Fibroblast of lung (primary cell): Measurements from ENCODE around the gene KDM6B. TPM values are rescaled to one million over a fixed set of nuclear protein-coding genes. Genes with fewer than 3 reads are reported as not detected.

Source experiments
- DNase-seq, 2 donors: peaks; one replicate each; pipeline versions ENCODE4 v3.0.0 to v3.0.0-alpha.2; 2010; ENCODE audit warnings: low read depth in 2 of 2
- H2AFZ ChIP-seq: 2 replicates; pipeline ENCODE4 v1.5.1; 2012; ENCODE audit warnings: low read length, control low read depth, inconsistent platforms
- H3K27ac ChIP-seq: 2 replicates; pipeline ENCODE4 v1.5.1; 2011; ENCODE audit warnings: low read length, control low read depth; ENCODE audit not compliant: insufficient read depth
- H3K27me3 ChIP-seq: 2 replicates; pipeline ENCODE4 v1.5.1; 2011; ENCODE audit warnings: mild to moderate bottlenecking, low read length; ENCODE audit not compliant: control insufficient read depth, insufficient read depth
- H3K36me3 ChIP-seq: 2 replicates; pipeline ENCODE4 v1.5.1; 2011; ENCODE audit warnings: low read length; ENCODE audit not compliant: control insufficient read depth, insufficient read depth
- H3K4me1 ChIP-seq: 2 replicates; pipeline ENCODE4 v1.5.1; 2011; ENCODE audit warnings: low read length; ENCODE audit not compliant: control insufficient read depth, insufficient read depth; ENCODE audit errors: extremely low read depth
- H3K4me2 ChIP-seq: 2 replicates; pipeline ENCODE4 v1.5.1; 2011; ENCODE audit warnings: low read length, control low read depth; ENCODE audit not compliant: insufficient read depth; ENCODE audit errors: extremely low read depth
- H3K4me3 ChIP-seq, 4 experiments: fragments of 200-600 bp in 1 of 4; sonication (generic) in 1 of 4; replicated peaks in 1 of 4; 2 replicates each; pipeline ENCODE4 v1.5.1; 2011 to 2016; ENCODE audit warnings: low read length in 4 of 4, low read depth in 3 of 4, mild to moderate bottlenecking in 3 of 4, control low read depth in 2 of 4, inconsistent platforms in 1 of 4, mixed read lengths in 1 of 4; ENCODE audit not compliant: insufficient read depth in 1 of 4; ENCODE audit errors: control extremely low read depth in 1 of 4
- H3K79me2 ChIP-seq: 2 replicates; pipeline ENCODE4 v1.5.1; 2012; ENCODE audit warnings: mild to moderate bottlenecking, low read length, inconsistent platforms; ENCODE audit not compliant: control insufficient read depth, insufficient read depth
- H3K9ac ChIP-seq: 2 replicates; pipeline ENCODE4 v1.5.1; 2011; ENCODE audit warnings: mild to moderate bottlenecking, low read length, control low read depth; ENCODE audit not compliant: insufficient read depth
- H3K9me3 ChIP-seq: 2 replicates; pipeline ENCODE4 v1.5.1; 2012; ENCODE audit warnings: low read depth, low read length; ENCODE audit not compliant: control insufficient read depth, insufficient read depth
- H4K20me1 ChIP-seq: 2 replicates; pipeline ENCODE4 v1.5.1; 2011; ENCODE audit warnings: low read length; ENCODE audit not compliant: control insufficient read depth, insufficient read depth; ENCODE audit errors: extremely low read depth
- EZH2 ChIP-seq: IDR thresholded peaks from 2 replicates; pipeline ENCODE4 v1.5.1; 2012; ENCODE audit warnings: low read length, control low read depth, mild to moderate bottlenecking; ENCODE audit errors: missing control alignments
- polyA plus RNA-seq, 2 donors: library from polyadenylated mRNA; depleted of rRNA in 1 of 2; stranded (reverse) in 1 of 2; unstranded in 1 of 2; fragments of >200 nt; gene quantifications; 2 replicates each; pipeline ENCODE4 v1.2.1, GENCODE V29; 2011 to 2012; ENCODE audit warnings: missing spikeins in 1 of 2
- total RNA-seq: library from RNA; depleted of rRNA; stranded (reverse); fragments of >200 nt; gene quantifications from 2 replicates; pipeline ENCODE4 v1.2.1, GENCODE V29; 2014
- TF ChIP-seq, protein P1 (sequence below), 2 donors: IDR thresholded peaks in 1 of 2; conservative IDR thresholded peaks in 1 of 2; 1 replicate in 1 of 2; 2 replicates in 1 of 2; pipeline ENCODE4 v1.5.1; 2011 to 2012; ENCODE audit warnings: low read length in 2 of 2, control low read depth in 1 of 2, inconsistent platforms in 1 of 2, low read depth in 1 of 2, mild to moderate bottlenecking in 1 of 2

KDM6B gene
- total and polyA plus RNA-seq, 2 donors (not counting 1 experiment from before 2014, with no cell fraction given), result 1.1 to 9.4 TPM

DNA sequence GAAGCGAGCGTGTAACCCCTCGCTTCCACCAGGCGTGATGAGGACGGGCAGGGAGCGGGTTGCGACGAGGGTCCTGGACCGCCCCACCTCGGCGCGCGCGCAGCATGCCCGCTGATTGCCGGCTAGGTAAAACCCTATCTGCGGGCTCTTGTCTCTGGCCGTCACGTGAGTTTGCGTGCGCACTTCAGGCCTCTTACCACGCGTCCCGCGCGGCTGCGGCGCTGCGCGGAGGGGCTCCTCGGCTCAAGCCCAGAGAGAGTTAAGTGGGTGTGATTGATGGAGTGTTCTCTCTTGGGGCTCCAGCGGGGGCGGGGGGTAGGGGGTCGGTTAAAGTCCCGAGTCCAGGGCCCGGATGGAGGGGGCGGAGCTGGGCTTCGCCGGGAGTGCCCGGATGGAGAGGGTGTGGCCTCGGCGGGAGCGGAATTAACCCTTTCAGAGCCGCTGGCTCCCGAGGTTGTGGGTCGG lies 7.9 kb downstream of the KDM6B start:
- peaks cover 17% of the 10 kb centered on the region for H3K36me3 ChIP-seq
- H3K27me3 ChIP-seq, result no peaks in the 10 kb centered on the region
- peak overlapping the region; percentile 30 for H2AFZ ChIP-seq
- peak overlapping the region; percentile 98 for H3K9ac ChIP-seq
- peaks cover 31% of the 10 kb centered on the region for H3K4me1 ChIP-seq
- peaks cover 48% of the 10 kb centered on the region for H3K79me2 ChIP-seq
- H3K4me2 ChIP-seq, result peak overlapping the region; percentile 98
- H3K4me3 ChIP-seq, result peak overlapping the region; percentile 85 to 94 (median 90)
- TF ChIP-seq EZH2, result no peak
- TF ChIP-seq, protein P1, sequence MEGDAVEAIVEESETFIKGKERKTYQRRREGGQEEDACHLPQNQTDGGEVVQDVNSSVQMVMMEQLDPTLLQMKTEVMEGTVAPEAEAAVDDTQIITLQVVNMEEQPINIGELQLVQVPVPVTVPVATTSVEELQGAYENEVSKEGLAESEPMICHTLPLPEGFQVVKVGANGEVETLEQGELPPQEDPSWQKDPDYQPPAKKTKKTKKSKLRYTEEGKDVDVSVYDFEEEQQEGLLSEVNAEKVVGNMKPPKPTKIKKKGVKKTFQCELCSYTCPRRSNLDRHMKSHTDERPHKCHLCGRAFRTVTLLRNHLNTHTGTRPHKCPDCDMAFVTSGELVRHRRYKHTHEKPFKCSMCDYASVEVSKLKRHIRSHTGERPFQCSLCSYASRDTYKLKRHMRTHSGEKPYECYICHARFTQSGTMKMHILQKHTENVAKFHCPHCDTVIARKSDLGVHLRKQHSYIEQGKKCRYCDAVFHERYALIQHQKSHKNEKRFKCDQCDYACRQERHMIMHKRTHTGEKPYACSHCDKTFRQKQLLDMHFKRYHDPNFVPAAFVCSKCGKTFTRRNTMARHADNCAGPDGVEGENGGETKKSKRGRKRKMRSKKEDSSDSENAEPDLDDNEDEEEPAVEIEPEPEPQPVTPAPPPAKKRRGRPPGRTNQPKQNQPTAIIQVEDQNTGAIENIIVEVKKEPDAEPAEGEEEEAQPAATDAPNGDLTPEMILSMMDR (conservative IDR thresholded peaks at IDR 0.05 in 1 of 2, IDR thresholded peaks at IDR 0.05 in 1 of 2; ENCODE audit: low read depth in 1 of 2, low read length in 2 of 2), result no peak
- no peaks in the 10 kb centered on the region for H4K20me1 ChIP-seq
- H3K27ac ChIP-seq, result peak overlapping the region; percentile 100
- peak; percentile 76 to 89 for DNase-seq
- H3K9me3 ChIP-seq, result no peaks in the 10 kb centered on the region

DNA sequence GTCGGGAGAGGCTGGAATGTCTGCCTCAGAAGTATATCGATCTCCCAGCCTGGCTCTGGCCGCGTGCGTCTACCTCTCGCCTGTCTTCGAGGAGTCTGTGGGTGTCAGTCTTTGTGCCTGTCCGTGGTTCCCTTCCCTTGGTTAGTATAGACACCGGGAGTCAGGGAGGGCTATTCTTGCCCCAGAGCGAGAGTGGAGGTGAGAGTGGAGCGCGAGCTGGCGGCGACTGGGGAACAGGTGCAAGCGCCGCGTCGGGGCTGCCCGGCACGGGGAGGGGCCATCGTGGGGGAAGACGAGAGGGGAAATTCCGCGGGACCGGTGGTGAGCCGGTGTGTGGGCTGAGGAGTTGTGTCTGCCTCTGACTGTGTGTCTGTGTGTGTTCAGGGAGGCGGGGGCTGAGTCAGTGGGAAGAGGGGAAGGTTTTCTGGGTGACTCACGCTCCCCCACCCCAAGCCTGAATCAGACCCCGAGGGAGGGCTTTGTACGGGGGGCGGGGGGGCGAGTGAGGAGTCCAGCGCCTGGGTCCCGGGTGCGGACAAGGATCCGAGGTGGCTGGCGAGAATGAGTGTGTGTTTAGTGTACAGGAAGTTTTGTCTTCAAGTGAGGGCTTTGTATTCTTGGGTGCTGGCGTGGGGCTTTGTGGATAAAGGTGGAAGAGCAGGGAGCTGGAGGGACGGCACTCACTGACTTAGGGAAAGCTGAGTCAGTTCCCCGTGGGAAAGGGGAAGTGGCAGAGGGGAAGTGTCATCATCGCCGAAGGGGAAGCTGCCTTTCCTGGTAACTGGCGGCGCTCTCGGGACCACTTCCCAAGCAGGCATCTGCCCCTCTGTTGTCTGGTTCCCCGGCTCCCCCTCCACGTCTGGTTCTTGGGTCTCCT lies 8.6 kb downstream of the KDM6B start:
- H3K9me3 ChIP-seq, result no peaks in the 10 kb centered on the region

DNA sequence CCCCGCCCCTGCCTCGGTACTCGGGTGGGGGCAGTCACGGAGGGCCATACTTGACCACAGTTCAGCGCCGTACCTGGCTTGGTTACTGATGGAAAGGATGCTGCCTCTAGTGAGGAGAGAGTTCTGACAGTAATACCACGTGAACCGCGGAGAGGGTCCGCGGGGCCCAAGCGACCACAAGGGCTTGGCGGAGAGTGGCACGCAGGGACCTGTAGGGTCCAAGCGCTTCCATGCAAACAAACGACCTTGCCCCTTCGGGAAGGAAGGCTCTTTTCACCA lies 9.2 kb downstream of the KDM6B start:
- Histone ChIP-seq H3K27ac (peak overlapping the region; percentile 100), H3K4me1 (peaks cover 28% of the 10 kb centered on the region), H4K20me1 (no peaks in the 10 kb centered on the region), H3K4me2 (peak overlapping the region; percentile 98), H3K27me3 (no peaks in the 10 kb centered on the region), H3K9me3 (no peaks in the 10 kb centered on the region), H3K79me2 (peaks cover 48% of the 10 kb centered on the region), H2AFZ (no peak overlapping the region), H3K9ac (peak overlapping the region; percentile 98), H3K4me3 (peak overlapping the region; percentile 85 to 94 (median 90)), H3K36me3 (peaks cover 22% of the 10 kb centered on the region)
- no peak for DNase-seq
- TF ChIP-seq, protein P1 (conservative IDR thresholded peaks at IDR 0.05 in 1 of 2, IDR thresholded peaks at IDR 0.05 in 1 of 2; ENCODE audit: low read depth in 1 of 2, low read length in 2 of 2), result no peak
- no peak for TF ChIP-seq EZH2

More for the DNA sequence above, 8.6 kb downstream of the KDM6B start:
- Histone ChIP-seq H2AFZ (no peak overlapping the region), H3K79me2 (peaks cover 48% of the 10 kb centered on the region), H3K4me2 (peak overlapping the region; percentile 98), H3K4me3 (peak overlapping the region; percentile 85 to 94 (median 90)), H3K36me3 (peaks cover 19% of the 10 kb centered on the region), H4K20me1 (no peaks in the 10 kb centered on the region), H3K9ac (peak overlapping the region; percentile 98), H3K27ac (peak overlapping the region; percentile 100), H3K27me3 (no peaks in the 10 kb centered on the region), H3K4me1 (peaks cover 28% of the 10 kb centered on the region)
- peak; percentile 86 to 97 for DNase-seq
- TF ChIP-seq, protein P1 (conservative IDR thresholded peaks at IDR 0.05 in 1 of 2, IDR thresholded peaks at IDR 0.05 in 1 of 2; ENCODE audit: low read depth in 1 of 2, low read length in 2 of 2), result no peak
- no peak for TF ChIP-seq EZH2
